ENCODE measurements around the gene SCRT2. TPM values are rescaled to one million over a fixed set of nuclear protein-coding genes. Genes with fewer than 3 reads are reported as not detected.
A peak's percentile ranks its signal among the peaks of the same experiment; 100 is the strongest.

Gene SCRT2
- total and polyA plus RNA-seq, 10 donors = 0.09 TPM; not detected in 9

DNA sequence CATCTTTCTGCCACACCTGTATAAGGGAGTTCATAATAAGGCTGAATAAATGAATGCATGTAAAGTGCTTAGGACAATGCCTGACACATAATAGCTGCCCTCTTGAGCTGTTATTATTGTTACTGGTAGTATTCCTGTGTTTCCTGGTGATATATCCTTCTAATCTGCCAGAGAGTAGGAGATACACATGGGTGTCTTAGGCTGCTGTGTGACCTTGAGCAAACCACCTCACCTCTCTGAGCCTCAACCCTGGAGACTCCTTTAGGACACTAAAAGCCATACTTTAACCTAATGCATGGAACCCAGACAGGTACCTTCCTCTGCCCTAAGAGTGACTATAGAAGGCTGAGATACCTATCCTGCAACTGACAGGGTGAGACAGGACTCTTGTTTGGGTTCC lies 7.6 kb downstream of the SCRT2 start:
- no peak for TF ChIP-seq POLR2A (IDR thresholded peaks at IDR 0.05)
- TF ChIP-seq POLR2AphosphoS5 (IDR thresholded peaks at IDR 0.05) = no peak
- TF ChIP-seq, protein P1, sequence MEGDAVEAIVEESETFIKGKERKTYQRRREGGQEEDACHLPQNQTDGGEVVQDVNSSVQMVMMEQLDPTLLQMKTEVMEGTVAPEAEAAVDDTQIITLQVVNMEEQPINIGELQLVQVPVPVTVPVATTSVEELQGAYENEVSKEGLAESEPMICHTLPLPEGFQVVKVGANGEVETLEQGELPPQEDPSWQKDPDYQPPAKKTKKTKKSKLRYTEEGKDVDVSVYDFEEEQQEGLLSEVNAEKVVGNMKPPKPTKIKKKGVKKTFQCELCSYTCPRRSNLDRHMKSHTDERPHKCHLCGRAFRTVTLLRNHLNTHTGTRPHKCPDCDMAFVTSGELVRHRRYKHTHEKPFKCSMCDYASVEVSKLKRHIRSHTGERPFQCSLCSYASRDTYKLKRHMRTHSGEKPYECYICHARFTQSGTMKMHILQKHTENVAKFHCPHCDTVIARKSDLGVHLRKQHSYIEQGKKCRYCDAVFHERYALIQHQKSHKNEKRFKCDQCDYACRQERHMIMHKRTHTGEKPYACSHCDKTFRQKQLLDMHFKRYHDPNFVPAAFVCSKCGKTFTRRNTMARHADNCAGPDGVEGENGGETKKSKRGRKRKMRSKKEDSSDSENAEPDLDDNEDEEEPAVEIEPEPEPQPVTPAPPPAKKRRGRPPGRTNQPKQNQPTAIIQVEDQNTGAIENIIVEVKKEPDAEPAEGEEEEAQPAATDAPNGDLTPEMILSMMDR (IDR thresholded peaks at IDR 0.05 in 8 of 11, conservative IDR thresholded peaks at IDR 0.05 in 3 of 11) = no peak
- H3K9me3 ChIP-seq = no peaks in the 10 kb centered on the region
- intact Hi-C loops (cut with DNase I; ENCODE audit: low total_unique reads) = no loop called here
- no peak for DNase-seq
- H3K27ac ChIP-seq = no peak overlapping the region
- H3K36me3 ChIP-seq = no peaks in the 10 kb centered on the region
- H3K4me3 ChIP-seq = no peak overlapping the region
- H3K4me1 ChIP-seq = peaks cover 0 to 12% (median 4%) of the 10 kb centered on the region in 6 donors
- peaks cover 3 to 96% (median 49%) of the 10 kb centered on the region in 7 donors for H3K27me3 ChIP-seq (replicated peaks in 1 of 7)

DNA sequence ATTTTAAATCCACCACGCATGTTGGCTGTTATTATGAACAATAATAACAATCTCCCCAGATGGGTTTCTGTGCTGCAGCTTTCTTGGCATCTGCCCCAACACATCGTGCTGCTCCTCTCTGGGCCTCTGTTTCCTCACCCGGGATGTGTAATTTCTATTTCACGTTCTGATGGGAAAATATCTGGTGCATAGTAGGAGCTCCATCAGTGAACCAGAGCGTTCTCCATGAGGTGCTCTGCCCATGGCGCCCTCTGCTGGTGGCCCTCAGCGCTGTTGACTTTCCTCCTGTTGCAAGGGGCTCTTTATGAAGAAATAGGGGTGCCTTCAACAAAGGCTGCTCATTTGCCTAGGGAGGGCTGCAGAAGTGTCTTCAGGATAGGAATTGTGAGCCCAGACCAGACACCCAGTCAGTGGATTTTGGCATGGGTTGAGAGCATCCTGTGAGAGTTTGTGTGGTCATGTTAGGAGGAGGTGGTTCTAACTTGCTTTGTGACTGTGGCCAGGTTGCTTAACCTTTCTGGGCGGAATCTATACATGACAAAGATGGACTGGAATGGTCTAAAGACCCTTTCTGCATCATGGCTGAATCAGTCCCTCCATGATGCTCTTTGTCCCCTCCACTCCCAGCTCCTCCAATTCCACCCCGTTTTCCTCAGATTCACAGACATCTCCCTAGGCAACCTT lies 8.1 kb downstream of the SCRT2 start:
- no peaks in the 10 kb centered on the region for H3K36me3 ChIP-seq
- 34 to 42% (median 35%) methylated on average over 9 of the region's 9 CpGs for WGBS, 5 donors
- peaks cover 3 to 96% (median 51%) of the 10 kb centered on the region in 7 donors for H3K27me3 ChIP-seq (replicated peaks in 1 of 7)
- TF ChIP-seq, protein P1 (IDR thresholded peaks at IDR 0.05 in 8 of 11, conservative IDR thresholded peaks at IDR 0.05 in 3 of 11) = peak; percentile 38 to 88 (median 73)
- TF ChIP-seq POLR2A (IDR thresholded peaks at IDR 0.05) = no peak
- H3K4me3 ChIP-seq = no peak overlapping the region
- H3K4me1 ChIP-seq = peaks cover 0 to 13% (median 3%) of the 10 kb centered on the region in 6 donors
- H3K9me3 ChIP-seq = no peaks in the 10 kb centered on the region
- intact Hi-C loops (cut with DNase I; ENCODE audit: low total_unique reads) = no loop called here
- no peak overlapping the region for H3K27ac ChIP-seq
- peak; percentile 89 for DNase-seq

DNA sequence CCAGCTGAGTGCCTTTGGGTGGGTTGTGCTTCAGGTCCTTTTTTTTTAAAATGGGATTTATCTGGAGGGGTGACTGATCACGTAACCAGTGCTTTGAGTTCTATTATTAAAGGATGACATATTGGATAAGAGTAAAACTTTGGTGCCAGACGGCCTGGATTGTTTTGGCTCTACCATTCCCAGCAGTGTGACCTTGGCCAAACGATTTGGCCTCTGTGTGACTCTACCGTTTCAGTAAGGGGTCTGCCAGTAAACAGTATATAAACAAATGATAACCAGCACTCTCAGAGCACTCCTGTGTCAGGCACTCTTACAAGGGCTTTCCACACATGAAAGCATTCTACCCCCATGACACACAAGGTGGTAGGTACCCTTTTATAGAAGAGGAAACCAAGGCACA lies 8.7 kb downstream of the SCRT2 start:
- Histone ChIP-seq H3K4me1 (peaks cover 0 to 19% (median 3%) of the 10 kb centered on the region in 6 donors), H3K36me3 (no peaks in the 10 kb centered on the region), H3K4me3 (no peak overlapping the region), H3K27ac (no peak overlapping the region), H3K27me3 (replicated peaks in 1 of 7) (peaks cover 3 to 96% (median 53%) of the 10 kb centered on the region in 7 donors), H3K9me3 (no peaks in the 10 kb centered on the region)
- WGBS, 5 donors = 60 to 70% (median 62%) methylated on average over 4 of the region's 4 CpGs
- DNase-seq = no peak
- TF ChIP-seq POLR2AphosphoS5 (IDR thresholded peaks at IDR 0.05) (no peak), POLR2A (IDR thresholded peaks at IDR 0.05) (no peak)
- TF ChIP-seq, protein P1 (IDR thresholded peaks at IDR 0.05 in 8 of 11, conservative IDR thresholded peaks at IDR 0.05 in 3 of 11) = no peak
- intact Hi-C loops (cut with DNase I; ENCODE audit: low total_unique reads) = no loop called here

DNA sequence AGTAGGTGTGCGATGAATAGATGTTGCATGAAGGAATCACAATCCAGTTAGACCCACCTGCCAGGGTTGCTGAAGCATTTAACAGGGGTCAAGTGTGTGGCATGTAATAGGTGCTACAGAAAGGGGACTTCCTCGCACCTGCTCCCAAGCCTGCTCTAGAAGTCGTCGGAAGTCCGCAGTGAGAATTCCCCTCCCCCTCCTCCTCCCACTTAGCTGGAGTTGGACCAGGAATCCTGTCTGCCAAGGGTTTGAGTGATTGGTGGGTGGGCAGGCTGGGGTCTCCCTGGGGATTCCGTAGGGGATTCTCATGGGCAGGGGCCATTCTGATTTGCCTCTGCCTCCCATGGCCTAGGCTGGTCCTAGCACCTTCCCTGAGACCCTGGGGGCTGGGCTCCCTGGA lies 10.3 kb downstream of the SCRT2 start:
- H3K36me3 ChIP-seq = no peaks in the 10 kb centered on the region
- no peak overlapping the region for H3K27ac ChIP-seq
- intact Hi-C loops (cut with DNase I; ENCODE audit: low total_unique reads) = no loop called here
- DNase-seq = peak; percentile 41
- WGBS, 5 donors = 54 to 62% (median 61%) methylated on average over 3 to 6 of the region's 6 CpGs
- H3K4me1 ChIP-seq = peaks cover 0 to 32% (median 3%) of the 10 kb centered on the region in 6 donors
- H3K27me3 ChIP-seq (replicated peaks in 1 of 7) = peaks cover 3 to 96% (median 53%) of the 10 kb centered on the region in 7 donors
- no peak overlapping the region for H3K4me3 ChIP-seq
- no peaks in the 10 kb centered on the region for H3K9me3 ChIP-seq
- TF ChIP-seq, protein P1 (IDR thresholded peaks at IDR 0.05 in 8 of 11, conservative IDR thresholded peaks at IDR 0.05 in 3 of 11) = no peak
- TF ChIP-seq POLR2AphosphoS5 (IDR thresholded peaks at IDR 0.05) = no peak
- TF ChIP-seq POLR2A (IDR thresholded peaks at IDR 0.05) = no peak

Data from spleen (tissue), 11 donors.